HG02571 (cell line): ENCODE data around the gene PLCB4.

Experiments
- ATAC-seq: cut with Tn5 transposase; IDR thresholded peaks from one replicate; pipeline ENCODE4 v1.9.1; 2021; ENCODE audit warnings: mild to moderate bottlenecking, moderate library complexity; ENCODE audit not compliant: unreplicated experiment

PLCB4 gene

GRCh38 chr20:9256393-9256792 is 187.5 kb downstream of the PLCB4 start:
- no peak for ATAC-seq

DNA sequence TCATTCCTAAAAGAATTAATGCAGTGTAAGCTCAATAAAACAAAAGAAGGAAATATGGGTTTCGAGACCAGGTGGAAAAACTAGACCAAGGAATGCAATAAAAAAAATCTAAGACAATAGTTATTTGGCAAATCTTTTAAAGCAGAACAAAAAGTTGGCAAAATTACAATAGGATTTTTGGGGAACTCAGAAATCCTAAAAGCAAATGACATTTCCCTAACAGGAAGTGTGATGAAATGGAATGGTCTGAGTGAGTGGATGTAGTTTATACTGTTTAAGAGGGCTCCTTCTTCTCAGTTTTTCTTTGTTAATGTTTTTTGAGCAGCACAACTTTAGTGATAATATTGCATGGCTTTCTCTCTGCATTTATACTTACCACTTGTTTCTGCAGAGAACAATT is 190.0 kb downstream of the PLCB4 start:
- no peak for ATAC-seq

DNA sequence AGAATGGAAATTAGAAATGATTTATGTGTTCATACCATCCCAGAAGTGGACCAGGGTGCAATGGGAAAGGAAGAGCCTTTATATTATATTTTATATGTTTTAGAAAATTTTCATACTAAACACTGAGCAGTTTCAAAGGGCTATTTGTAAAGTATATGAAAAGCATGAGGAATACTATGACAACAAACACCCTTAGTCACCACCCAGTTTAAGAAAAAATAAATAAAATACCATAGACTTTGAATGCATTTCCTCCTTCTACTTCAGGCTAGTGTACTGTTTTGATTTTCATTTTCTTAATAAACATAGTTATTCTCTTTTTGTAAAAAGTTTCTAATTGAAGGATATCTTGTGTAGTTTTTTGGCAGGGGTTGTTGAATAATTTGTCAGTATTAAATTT is 191.1 kb downstream of the PLCB4 start:
- no peak for ATAC-seq

DNA sequence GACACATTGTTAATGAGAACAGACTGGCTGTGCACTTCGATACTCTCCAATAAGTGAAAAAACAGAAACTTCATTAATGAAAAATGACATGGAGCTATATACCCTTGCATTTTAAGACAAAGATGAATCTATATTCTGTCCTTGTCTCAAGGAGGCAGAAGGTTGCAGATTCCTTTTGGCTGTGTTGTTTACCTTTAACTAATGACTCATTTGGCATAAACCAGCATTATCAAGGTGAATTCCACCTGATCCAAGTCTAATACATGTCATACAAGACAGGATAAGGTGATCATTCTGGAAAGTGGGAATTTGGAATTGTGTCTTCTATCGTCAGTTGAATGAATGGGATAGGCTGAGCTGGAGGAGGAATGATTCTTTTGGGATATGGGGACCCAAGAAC is 192.9 kb downstream of the PLCB4 start:
- no peak for ATAC-seq

DNA sequence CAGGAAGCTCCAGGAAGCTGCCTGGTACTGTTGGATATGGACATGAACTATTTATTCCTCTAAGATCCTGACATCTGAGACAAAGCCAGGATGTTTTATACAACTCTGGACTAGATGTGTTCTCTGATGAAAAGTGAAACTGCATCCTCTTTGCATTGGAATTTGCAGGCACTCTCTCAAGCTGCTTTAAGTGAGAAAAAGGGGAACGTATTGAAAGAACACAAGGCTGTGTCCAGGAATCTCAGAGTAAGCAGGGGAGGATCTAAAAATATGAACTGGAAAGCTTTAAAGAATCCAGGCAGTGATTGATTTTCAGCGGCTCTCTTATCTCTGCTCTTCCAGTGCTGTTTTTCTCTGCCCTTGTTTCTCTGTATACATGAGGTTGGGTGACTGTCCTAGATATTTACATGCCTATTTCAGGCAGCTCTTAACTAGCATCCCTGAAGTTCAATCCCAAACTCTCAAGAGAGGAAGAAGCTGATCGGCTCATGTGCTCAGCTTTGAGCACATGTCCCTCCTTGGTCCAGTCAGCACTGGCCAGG is 193.8 kb downstream of the PLCB4 start:
- ATAC-seq: no peak

GRCh38 chr20:9269280-9269971 is 200.5 kb downstream of the PLCB4 start:
- no peak for ATAC-seq

- ATAC-seq: no peak
Measured at GRCh38 chr20:9270831-9271230, 201.9 kb downstream of the PLCB4 start.

GRCh38 chr20:9276966-9277468 is 208.1 kb downstream of the PLCB4 start:
- ATAC-seq: no peak

- no peak for ATAC-seq
Measured at GRCh38 chr20:9279918-9280401, 211.1 kb downstream of the PLCB4 start.

DNA sequence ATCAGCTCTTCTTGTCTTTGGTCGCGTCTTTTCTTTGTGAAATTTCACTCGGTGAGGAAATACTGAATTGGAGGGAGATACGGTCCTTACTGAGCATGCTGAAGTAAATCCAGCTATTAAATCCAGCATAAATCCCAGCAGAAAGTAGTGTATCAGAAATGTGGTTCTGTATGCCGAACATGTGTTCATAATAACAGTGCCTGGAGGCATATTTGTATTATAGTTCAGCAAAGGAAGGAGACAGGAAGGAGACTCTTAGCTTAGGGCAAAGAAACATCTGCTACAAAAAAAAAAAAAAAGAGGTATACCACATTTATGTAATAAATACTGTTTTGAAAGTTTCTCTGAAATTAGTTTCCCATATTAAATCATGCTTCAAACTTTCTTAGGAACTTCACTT is 211.8 kb downstream of the PLCB4 start:
- no peak for ATAC-seq

GRCh38 chr20:9281803-9282202 is 212.9 kb downstream of the PLCB4 start:
- ATAC-seq: no peak

- ATAC-seq: no peak
Measured at GRCh38 chr20:9285617-9286016, 216.7 kb downstream of the PLCB4 start.

- no peak for ATAC-seq
Measured at GRCh38 chr20:9286501-9287461, 217.9 kb downstream of the PLCB4 start.

GRCh38 chr20:9287826-9288225 is 218.9 kb downstream of the PLCB4 start:
- no peak for ATAC-seq

DNA sequence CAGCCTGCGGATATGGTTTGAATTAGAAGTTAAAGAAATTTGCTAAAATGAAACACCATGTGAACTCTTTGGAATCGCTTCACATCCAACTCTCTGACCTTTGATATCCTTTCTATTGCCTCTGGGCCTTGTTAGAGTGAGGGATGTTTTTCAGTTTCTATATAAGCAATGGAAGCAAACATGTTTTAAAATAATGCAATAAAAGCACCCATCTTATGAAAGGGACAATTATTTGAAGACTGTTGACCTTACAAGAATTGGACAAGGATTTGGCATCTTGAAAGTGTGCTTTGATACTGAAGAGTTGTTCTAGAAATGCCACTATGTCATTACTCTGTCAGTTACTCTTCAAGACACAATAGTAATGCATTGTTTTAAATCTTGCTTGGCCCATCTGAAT is 221.4 kb downstream of the PLCB4 start:
- ATAC-seq: no peak

GRCh38 chr20:9293145-9293544 is 224.3 kb downstream of the PLCB4 start:
- ATAC-seq: no peak

- ATAC-seq: no peak
Measured at GRCh38 chr20:9294041-9294440, 225.2 kb downstream of the PLCB4 start.

GRCh38 chr20:9298906-9299305 is 230.0 kb downstream of the PLCB4 start:
- no peak for ATAC-seq

- no peak for ATAC-seq
Measured at GRCh38 chr20:9300080-9300479, 231.2 kb downstream of the PLCB4 start.

GRCh38 chr20:9300534-9300933 is 231.6 kb downstream of the PLCB4 start:
- ATAC-seq: no peak
